KOPT-K1 (cell line): ENCODE data around the gene SLC17A8.

Source experiments
- H3K27ac ChIP-seq: fragments of 200-600 bp; sonication (generic); 2 replicates; pipeline ENCODE4 v1.5.1; 2016; ENCODE audit warnings: antibody characterized with exemption, mild to moderate bottlenecking, low read depth, low read length; ENCODE audit not compliant: poor library complexity, severe bottlenecking
- H3K36me3 ChIP-seq: fragments of 200-600 bp; sonication (generic); 2 replicates; pipeline ENCODE4 v1.5.1; 2017; ENCODE audit warnings: antibody characterized with exemption, mild to moderate bottlenecking, low read length, moderate library complexity; ENCODE audit not compliant: insufficient read depth
- H3K9me3 ChIP-seq: fragments of 200-600 bp; sonication (generic); 2 replicates; pipeline ENCODE4 v1.5.1; 2017; ENCODE audit warnings: antibody characterized with exemption, low read length, mild to moderate bottlenecking; ENCODE audit not compliant: insufficient read depth, poor library complexity, severe bottlenecking

The SLC17A8 gene

GRCh38 chr12:100463661-100464060 lies 106.8 kb downstream of the SLC17A8 start:
- H3K9me3 ChIP-seq, result no peaks in the 10 kb centered on the region
- H3K27ac ChIP-seq, result no peak overlapping the region

GRCh38 chr12:100464529-100464928 lies 107.7 kb downstream of the SLC17A8 start:
- Histone ChIP-seq H3K27ac (no peak overlapping the region), H3K9me3 (no peaks in the 10 kb centered on the region)

More at GRCh38 chr12:100463661-100464060, 106.8 kb downstream of the SLC17A8 start:
- H3K36me3 ChIP-seq, result no peaks in the 10 kb centered on the region

GRCh38 chr12:100468126-100468525 lies 111.3 kb downstream of the SLC17A8 start:
- Histone ChIP-seq H3K27ac (no peak overlapping the region), H3K36me3 (no peaks in the 10 kb centered on the region), H3K9me3 (no peaks in the 10 kb centered on the region)

More at GRCh38 chr12:100464529-100464928, 107.7 kb downstream of the SLC17A8 start:
- no peaks in the 10 kb centered on the region for H3K36me3 ChIP-seq
